Right cardiac atrium (tissue), 5 donors: ENCODE measurements around the gene MT1H. TPM values are rescaled to one million over a fixed set of nuclear protein-coding genes. Genes with fewer than 3 reads are reported as not detected.
"Not testable (repeated sequence)": the region's sequence is repeated elsewhere in the genome, so short reads cannot be mapped to it uniquely, and the experiment has no call there.

ENCODE experiments used
- ATAC-seq, 2 donors: fragments of 200-7000 bp; cut with Tn5 transposase; one replicate each; pipeline versions ENCODE4 v1.8.0 to v1.9.1; 2020; ENCODE audit warnings: moderate library complexity in 2 of 2, mild to moderate bottlenecking in 1 of 2
- DNase-seq, 3 donors: peaks; one replicate each; pipeline ENCODE4 v3.0.0-alpha.2; 2020
- H3K27ac ChIP-seq: one replicate; pipeline ENCODE4 v1.5.1; 2013; ENCODE audit warnings: mild to moderate bottlenecking, low read length, control low read depth, moderate library complexity
- H3K27me3 ChIP-seq: one replicate; pipeline ENCODE4 v1.6.1; 2013; ENCODE audit not compliant: control insufficient read depth, insufficient read depth
- H3K4me1 ChIP-seq: one replicate; pipeline ENCODE4 v1.6.1; 2013; ENCODE audit warnings: low read length; ENCODE audit not compliant: control insufficient read depth, insufficient read depth
- H3K4me3 ChIP-seq: one replicate; pipeline ENCODE4 v1.5.1; 2013; ENCODE audit warnings: low read length, control low read depth
- H3K9me3 ChIP-seq: one replicate; pipeline ENCODE4 v1.6.1; 2013; ENCODE audit warnings: low read length; ENCODE audit not compliant: control insufficient read depth
- WGBS: extraction: QIAGEN DNeasy Blood & Tissue Kit; methylation state at CpG from one replicate; pipeline ENCODE4 v1.1.7; 2013; 5-methylcytosine and 5-hydroxymethylcytosine counted together
- intact Hi-C, 4 donors: fragments of 100-400 bp; cut with DNase I; formaldehyde crosslinking; loops; one replicate each; pipeline versions ENCODE4 v1.11.0 to v1.14.0; 2022 to 2023
- polyA plus RNA-seq: library from polyadenylated mRNA; stranded (reverse); fragments of 200-250 nt; gene quantifications from one replicate; pipeline ENCODE4 v1.2.3, GENCODE V29; 2013
- total RNA-seq, 4 donors: library from RNA; stranded (reverse); fragmentation: NEBNext Ultra II Directional; extraction: Animal tissue kit (Norgen Biotek cat#: 25700); gene quantifications; one replicate each; pipeline ENCODE4 v1.2.1, GENCODE V29; 2021
- donor health status: healthy with polysubstance abuse.
- donor health status: DM: no; HTN: yes; CAD: no.
- donor health status: DM: no; HTN: no; CAD: no.
- donor health status: DM: no; HTN: yes; CAD: no; lungs with severe emphysema.
- donor health status: DM: yes; HTN: yes; CAD: no.

The MT1H gene
- total and polyA plus RNA-seq, 5 donors, result not detected

DNA sequence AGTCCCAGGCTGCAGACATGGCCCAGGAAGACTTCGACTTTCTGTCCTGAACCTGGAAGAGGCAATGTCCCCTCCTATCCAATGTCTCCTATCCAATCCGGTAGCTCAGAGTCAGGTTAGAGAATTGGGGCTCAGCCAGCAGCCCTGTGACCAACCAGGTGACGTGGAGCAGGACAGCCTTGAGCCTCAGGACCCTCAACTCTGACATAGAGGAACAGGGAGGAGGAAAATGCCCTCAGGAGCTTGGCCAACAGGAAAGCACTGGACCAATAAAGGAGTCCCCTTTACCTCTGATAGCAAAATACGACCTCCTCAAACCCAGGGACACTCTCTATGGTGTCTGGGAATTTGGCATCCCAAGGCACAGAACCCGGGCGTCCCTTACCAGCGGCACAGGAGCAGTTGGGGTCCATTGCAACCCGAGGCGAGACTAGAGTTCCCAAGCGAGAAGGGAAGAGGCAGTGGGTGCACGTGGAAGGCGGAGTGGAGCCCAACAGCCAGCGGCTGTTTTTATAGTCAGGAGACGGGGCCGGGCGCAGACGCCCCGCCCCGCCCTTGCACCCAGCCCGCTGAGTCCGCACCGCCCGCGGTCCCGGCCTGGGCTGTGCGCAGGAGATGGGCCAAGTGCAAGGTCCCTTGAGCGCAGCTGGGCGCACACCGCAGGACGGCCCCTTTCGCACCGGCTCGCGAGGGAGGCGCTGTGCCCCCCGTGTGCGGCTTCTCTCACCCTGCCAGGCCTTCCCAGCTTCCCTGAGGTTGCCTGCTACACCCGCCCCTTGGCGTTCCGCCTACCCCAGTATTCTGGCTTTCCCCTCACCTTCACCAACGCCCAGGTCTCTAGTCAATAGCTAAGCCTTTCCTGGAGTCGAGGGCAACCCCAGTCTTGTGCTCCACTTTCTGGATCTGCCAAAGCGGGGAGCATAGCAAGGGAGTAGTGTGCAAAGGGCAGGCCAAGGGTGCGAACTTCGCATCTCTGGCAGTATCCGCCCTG is 1.7 kb upstream of the MT1H start, which contains the start of gene MT1G:
MT1G (minus strand) TSS at position 485 of the 991 bp plus-strand sequence; CDS start at position 413, 72 bp downstream.
- peak; percentile 61 to 83 (median 77) for DNase-seq
- Histone ChIP-seq H3K27me3 (no peaks in the 10 kb centered on the region), H3K4me1 (peaks cover 3% of the 10 kb centered on the region), H3K27ac (no peak within 1 kb of the TSS), H3K4me3 (no peak within 1 kb of the TSS), H3K9me3 (no peaks in the 10 kb centered on the region)
- intact Hi-C loops, result no loop called here
- 11% methylated on average over 46 of the region's 46 CpGs for WGBS
- ATAC-seq, result peak; percentile 83 to 90

DNA sequence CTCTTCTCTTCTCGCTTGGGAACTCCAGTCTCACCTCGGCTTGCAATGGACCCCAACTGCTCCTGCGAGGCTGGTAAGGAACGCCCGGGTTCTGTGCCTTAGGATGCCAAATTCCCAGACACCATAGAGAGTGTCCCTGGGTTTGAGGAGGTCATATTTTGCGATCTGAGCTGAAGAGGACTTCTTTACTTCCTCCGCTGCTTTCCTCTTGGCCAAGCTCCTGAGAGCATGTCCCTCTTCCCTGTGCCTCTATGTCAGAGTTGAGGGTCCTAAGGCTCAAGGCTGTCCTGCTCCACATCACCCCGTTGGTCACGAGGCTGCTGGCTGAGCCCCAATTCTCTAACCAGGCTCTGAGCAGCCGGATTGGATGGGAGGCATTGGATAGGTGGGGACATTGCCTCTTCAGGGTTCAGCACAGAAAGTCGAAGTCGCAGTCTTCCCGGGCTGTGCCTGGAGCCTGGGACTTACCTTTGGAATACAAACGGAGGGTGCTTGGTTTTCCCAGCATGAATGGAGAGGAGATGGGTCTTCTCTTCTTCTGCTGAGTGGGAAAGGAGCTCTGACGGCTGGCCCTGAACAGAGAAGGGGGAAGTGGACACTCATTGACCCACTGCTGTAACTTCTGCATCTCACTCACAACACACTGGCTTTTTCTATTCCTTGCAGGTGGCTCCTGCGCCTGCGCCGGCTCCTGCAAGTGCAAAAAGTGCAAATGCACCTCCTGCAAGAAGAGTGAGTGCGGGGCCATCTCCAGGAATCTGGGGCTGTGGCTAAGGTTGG is 416 bp downstream of the MT1H start:
- Histone ChIP-seq H3K27me3 (no peaks in the 10 kb centered on the region), H3K4me3 (no peak overlapping the region), H3K4me1 (peaks cover 3% of the 10 kb centered on the region), H3K27ac (no peak overlapping the region), H3K9me3 (no peaks in the 10 kb centered on the region)
- no peak for ATAC-seq
- WGBS, result 11% methylated on average over 19 of the region's 19 CpGs
- intact Hi-C loops, result no loop called here
- no peak for DNase-seq

DNA sequence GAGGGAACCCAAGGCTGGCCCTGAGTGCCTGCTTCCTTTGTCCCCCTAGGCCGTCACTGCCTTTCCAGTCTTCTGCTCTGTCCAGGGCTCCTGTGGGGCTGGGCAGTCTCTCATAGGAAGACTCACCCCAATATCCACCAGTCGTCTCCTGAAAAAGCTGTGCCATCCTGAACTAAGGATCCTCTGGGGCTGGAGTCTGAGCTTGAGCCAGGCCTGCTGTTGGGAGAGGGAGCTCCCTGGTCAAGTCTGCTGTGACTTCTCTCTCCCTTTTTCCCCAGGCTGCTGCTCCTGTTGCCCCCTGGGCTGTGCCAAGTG is 963 bp downstream of the MT1H start:
- 57% methylated on average over 2 of the region's 2 CpGs for WGBS
- DNase-seq, result no peak
- H3K27ac ChIP-seq, result no peak overlapping the region
- H3K27me3 ChIP-seq, result no peaks in the 10 kb centered on the region
- no peaks in the 10 kb centered on the region for H3K9me3 ChIP-seq
- ATAC-seq, result no peak
- intact Hi-C loops, result no loop called here
- no peak overlapping the region for H3K4me3 ChIP-seq
- H3K4me1 ChIP-seq, result peaks cover 3% of the 10 kb centered on the region

DNA sequence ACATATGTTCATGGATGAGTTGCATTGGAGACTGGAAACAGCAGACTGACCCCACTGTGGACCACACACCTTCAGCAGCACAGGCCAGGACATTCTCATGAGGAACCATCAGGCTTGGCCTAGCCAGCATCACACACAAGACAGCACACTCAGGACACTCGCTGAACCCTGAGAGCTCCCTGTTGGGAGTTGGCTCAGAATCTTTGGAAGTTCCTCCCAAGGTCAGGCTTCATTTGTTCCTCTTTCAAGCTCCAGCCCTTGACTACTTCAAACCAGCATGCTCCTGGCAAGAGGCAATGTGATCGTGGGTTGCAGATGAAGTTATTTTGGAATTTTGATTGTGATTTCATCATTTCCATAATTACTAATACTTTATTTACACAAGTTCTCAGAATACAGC is 2.1 kb downstream of the MT1H start:
- H3K4me1 ChIP-seq, intact Hi-C loops, ATAC-seq, H3K9me3 ChIP-seq, H3K4me3 ChIP-seq, DNase-seq, H3K27me3 ChIP-seq, H3K27ac ChIP-seq: not testable (repeated sequence)
- WGBS, result 53% methylated on average over 2 of the region's 2 CpGs

DNA sequence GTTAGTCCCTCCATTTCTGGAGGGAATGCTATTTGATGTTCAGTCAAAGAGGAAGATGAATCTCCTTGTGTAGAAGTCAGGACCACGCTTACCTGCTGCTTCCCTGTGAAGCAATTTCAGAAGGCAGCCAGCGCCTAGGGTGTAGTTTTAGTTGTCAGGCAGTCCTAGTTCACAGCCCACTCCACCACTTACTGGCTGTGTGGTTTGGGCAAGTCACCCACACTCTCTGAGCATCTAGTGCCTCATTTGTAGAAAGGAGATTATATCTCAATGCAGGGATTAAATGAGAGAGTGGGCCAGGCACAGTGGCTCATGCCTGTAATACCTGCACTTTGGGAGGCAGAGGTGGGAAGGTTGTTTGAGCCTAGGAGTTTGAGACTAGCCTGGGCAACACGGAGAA is 2.6 kb downstream of the MT1H start:
- H3K27me3 ChIP-seq, intact Hi-C loops, H3K27ac ChIP-seq, H3K9me3 ChIP-seq, ATAC-seq, H3K4me1 ChIP-seq, DNase-seq, H3K4me3 ChIP-seq: not testable (repeated sequence)
- WGBS, result 68% methylated on average over 3 of the region's 3 CpGs

DNA sequence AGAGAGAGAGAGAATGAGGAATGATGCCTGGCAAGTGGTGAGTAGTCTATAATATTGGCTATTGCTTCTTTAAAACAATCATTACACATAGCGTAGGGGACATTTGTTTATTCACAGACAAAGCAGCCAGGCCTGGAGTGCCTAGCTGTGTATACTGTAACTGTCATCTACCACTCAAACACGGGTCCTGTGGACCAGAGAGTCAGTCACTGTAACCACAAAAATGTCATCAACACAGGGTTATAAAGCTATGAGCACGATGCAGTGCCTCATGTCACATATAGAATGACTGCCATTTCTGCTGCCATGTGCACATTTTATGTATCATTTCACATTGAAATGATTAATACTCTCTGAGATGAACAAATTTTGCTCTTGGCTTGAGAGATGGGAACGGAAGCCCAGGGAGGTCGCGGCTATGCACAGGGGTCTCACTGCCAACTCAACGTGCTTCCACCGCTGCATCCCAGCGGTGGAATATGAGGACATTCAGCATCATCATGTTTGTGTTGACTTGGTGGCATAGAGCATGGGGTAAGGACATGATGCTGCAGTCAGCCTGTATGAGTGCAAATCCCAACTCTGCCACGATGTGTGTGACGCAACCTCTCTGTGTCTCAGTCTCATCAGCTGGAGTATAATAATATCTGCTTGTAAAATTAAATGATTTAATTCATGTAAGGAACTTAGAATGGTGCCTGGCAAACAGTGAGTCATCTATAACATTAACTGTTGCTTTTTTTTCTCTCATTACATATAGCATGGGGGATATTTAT is 3.3 kb downstream of the MT1H start:
- intact Hi-C loops, result no loop called here
- DNase-seq, result no peak
- Histone ChIP-seq H3K4me3 (no peak overlapping the region), H3K4me1 (peaks cover 3% of the 10 kb centered on the region), H3K27ac (no peak overlapping the region), H3K27me3 (no peaks in the 10 kb centered on the region), H3K9me3 (no peaks in the 10 kb centered on the region)
- WGBS, result 88% methylated on average over 11 of the region's 11 CpGs
- ATAC-seq, result no peak

DNA sequence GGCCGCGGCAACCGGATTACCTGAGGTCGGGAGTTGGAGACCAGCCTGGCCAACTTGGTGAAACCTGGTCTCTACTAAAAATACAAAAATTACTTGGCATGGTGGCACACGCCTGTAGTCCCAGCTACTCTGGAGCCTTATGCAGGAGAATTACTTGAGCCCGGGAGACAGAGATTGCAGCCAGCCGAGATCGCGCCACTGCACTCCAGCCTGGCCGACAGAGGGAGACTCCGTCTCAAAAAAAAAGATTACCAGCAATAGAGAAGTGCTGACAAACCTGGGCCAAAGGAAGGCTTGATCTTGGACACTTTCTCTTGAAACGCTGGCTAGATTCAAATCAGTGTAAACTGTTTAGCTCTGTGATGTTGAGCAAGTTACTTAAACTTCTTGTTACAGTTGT is 4.3 kb downstream of the MT1H start:
- Histone ChIP-seq H3K9me3 (no peaks in the 10 kb centered on the region), H3K27me3 (no peaks in the 10 kb centered on the region), H3K4me3 (no peak overlapping the region), H3K4me1 (peaks cover 3% of the 10 kb centered on the region), H3K27ac (no peak overlapping the region)
- ATAC-seq (peak; percentile 58 to 61), DNase-seq (no peak)
- intact Hi-C loops, result loop anchor here in 1 of 4 donors (2.0 kb wide), 1 partner anchor 29 kb away; no protein-coding TSS in a partner anchor
- 42% methylated on average over 12 of the region's 12 CpGs for WGBS

DNA sequence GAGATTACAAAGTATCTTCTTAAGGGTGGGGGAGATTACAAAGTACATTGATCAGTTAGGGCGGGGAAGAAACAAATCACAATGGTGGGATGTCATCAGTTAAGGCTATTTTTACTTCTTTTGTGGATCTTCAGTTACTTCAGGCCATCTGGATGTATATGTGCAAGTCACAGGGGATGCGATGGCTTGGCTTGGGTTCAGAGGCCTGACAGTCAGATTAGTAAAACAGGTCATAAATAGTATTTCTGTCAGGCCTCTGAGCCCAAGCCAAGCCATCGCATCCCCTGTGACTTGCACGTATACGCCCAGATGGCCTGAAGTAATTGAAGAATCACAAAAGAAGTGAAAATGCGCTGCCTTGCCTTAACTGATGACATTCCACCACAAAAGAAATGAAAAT is 5.0 kb downstream of the MT1H start:
- intact Hi-C loops, result loop anchor here in 1 of 4 donors (2.0 kb wide), 1 partner anchor 28 kb away; no protein-coding TSS in a partner anchor
- not testable (repeated sequence) for H3K27me3 ChIP-seq, DNase-seq, ATAC-seq, H3K4me3 ChIP-seq, H3K9me3 ChIP-seq, H3K4me1 ChIP-seq, H3K27ac ChIP-seq
- WGBS, result 87% methylated on average over 6 of the region's 6 CpGs

DNA sequence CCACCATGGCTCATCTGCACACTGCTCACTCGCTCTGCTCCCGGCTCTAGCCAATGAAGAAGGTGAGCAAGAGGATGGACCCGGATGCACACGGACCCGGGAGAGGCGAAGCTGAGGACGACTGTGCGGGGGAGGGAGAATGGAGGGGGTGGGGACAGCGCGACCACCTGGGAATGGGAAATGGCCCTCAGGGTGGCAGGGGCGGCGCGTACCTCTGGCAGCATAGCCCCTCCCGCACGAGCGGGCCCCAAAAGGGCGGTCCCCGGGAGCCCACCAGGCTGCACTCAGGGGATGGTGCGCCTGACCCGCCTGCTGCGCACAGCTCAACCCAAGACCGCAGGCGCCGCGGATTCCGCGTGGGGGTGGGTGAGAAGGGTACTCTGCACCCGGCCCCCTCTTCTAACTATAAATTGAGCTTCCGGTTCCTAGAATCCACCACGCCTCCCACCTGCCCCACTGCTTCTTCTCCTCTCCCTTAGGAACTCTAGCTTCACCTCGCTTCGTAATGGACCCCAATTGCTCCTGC is 6.1 kb downstream of the MT1H start:
- Histone ChIP-seq H3K27ac (no peak overlapping the region), H3K9me3 (no peaks in the 10 kb centered on the region), H3K27me3 (no peaks in the 10 kb centered on the region), H3K4me1 (no peaks in the 10 kb centered on the region), H3K4me3 (peak overlapping the region; percentile 14)
- 6% methylated on average over 32 of the region's 32 CpGs for WGBS
- ATAC-seq (peak in 1 of 2 donors; percentile 35), DNase-seq (no peak)
- intact Hi-C loops, result loop anchor here in 1 of 4 donors (2.0 kb wide), 1 partner anchor 27 kb away; no protein-coding TSS in a partner anchor

DNA sequence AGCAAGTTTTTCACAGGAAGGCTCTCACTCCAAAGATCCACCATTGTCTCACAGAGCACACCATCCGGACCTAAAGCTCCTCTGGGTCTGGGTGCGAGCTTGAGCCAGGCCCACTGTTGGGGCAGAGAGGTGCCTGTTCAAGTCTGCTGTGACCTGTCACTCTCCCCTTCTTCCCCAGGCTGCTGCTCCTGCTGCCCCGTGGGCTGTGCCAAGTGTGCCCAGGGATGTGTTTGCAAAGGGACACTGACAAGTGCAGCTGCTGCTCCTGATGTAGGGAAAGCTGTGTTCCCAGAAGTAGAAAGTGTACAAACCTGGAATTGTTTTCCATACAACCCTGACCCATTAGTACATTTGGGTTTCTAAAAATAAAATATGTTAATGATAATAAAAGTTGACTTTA is 7.9 kb downstream of the MT1H start:
- Histone ChIP-seq H3K27me3 (no peaks in the 10 kb centered on the region), H3K4me1 (no peaks in the 10 kb centered on the region), H3K27ac (no peak overlapping the region), H3K4me3 (no peak overlapping the region), H3K9me3 (no peaks in the 10 kb centered on the region)
- DNase-seq, result no peak
- 78% methylated on average over 3 of the region's 3 CpGs for WGBS
- no peak for ATAC-seq
- intact Hi-C loops, result no loop called here
